Activated CD4-positive, CD25-positive, alpha-beta regulatory T cell (primary cell): Measurements from ENCODE around the gene HIVEP2.

Experiments
- DNase-seq, 4 experiments: peaks; one replicate each; lab custom pipeline; 2025; lab: John Stamatoyannopoulos, UW

The HIVEP2 gene

GRCh38 chr6:142705054-142705453 lies 239.9 kb downstream of the HIVEP2 start:
- DNase-seq, result no peak

- DNase-seq, result no peak
Measured at GRCh38 chr6:142702501-142703460, 242.2 kb downstream of the HIVEP2 start.
